Measurements from ENCODE around the gene RUNDC1.

DNA sequence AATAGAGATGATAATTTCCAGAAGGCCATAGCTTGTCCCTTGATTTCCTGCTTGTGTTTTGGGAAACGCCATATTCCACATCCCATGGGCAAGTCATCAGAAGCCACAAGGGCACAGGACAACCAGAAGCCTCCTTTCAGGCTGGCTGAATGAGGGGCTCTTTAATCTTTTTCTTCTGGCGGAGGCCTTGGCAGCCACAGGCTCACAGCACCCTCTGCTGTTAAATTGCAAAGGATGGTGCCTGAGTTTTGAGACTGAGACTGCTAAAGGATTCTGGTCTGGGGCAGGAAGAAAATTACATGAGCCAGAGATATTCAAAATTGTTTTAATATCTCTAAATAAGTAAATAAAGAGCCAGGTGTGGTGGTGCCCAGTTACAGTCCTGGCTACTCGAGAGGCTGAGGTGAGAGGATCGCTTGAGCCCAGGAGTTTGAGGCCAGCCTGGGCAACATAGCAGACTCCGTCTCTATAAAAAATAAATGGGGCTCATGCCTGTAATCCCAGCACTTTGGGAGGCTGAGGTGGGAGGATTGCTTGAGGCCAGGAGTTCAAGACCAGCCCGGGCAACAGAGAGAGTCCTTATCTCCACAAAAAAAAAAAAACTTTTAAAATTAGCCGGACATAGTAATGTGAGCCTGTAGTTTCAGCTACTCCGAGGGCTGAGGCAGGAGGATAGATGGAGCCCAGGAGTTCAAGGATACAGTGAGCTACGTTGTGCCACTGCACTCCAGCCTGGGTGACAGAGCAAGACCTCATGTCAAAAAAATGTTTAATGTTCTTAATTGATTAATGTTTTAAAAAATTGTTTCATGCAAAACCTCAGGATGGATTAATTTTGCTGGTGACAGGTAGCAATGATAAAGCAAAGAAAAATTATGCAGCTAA, 42.4 kb upstream of the RUNDC1 start:
- TF ChIP-seq, protein P1, sequence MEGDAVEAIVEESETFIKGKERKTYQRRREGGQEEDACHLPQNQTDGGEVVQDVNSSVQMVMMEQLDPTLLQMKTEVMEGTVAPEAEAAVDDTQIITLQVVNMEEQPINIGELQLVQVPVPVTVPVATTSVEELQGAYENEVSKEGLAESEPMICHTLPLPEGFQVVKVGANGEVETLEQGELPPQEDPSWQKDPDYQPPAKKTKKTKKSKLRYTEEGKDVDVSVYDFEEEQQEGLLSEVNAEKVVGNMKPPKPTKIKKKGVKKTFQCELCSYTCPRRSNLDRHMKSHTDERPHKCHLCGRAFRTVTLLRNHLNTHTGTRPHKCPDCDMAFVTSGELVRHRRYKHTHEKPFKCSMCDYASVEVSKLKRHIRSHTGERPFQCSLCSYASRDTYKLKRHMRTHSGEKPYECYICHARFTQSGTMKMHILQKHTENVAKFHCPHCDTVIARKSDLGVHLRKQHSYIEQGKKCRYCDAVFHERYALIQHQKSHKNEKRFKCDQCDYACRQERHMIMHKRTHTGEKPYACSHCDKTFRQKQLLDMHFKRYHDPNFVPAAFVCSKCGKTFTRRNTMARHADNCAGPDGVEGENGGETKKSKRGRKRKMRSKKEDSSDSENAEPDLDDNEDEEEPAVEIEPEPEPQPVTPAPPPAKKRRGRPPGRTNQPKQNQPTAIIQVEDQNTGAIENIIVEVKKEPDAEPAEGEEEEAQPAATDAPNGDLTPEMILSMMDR (IDR thresholded peaks at IDR 0.05): no peak
- TF ChIP-seq POLR2A (IDR thresholded peaks at IDR 0.05): no peak

Measured in lower leg skin (tissue), 3 donors.